Medulla oblongata (tissue), 1 donor: ENCODE measurements around the gene CLDND1.
"Not testable (repeated sequence)": the region's sequence is repeated elsewhere in the genome, so short reads cannot be mapped to it uniquely, and the experiment has no call there.

Experiments used
- DNase-seq: peaks from one replicate; pipeline ENCODE4 v3.0.0-alpha.2; 2015; ENCODE audit errors: extremely low spot score

Gene CLDND1

DNA sequence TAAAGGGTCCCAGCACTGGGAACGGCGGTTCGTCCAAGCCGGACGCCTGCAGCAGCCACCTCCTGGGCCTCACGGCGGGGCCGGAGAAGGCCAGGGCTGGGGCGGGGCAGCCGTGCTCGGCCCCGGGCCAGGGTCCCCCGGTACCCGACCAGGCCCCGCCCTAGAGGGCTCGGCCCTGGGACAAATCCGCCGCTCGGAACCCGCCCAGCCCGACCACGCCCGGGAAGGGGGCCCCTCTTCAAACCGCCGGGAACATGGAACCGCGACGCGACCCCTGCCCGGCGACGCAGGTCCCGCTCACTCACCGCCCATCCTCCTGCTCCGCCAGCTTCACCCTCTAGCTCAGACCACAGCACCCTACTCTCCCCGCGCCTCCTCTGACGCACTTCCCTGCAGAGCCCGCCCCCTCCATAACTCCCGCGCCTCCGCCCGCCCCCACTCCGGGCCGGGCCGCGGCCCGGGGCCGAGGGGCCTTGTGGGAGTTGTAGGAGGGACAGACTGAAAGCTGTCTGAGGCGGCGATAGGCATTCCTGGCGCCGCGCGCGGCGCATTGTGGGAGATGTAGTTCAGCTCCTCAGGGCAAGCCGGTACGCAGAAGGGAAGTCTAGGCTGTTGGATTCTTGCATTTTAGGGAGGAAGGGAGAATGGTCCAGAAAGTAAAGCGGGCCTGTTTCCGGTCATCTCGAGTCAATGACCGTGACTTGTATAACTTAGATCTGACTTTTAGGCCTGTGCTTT, at the start of gene CLDND1:
TSS of gene CLDND1 (minus strand) at position 359 of the 738 bp plus-strand sequence. CDS start 1,478 bp downstream, outside the sequence.
- DNase-seq = peak; percentile 99

DNA sequence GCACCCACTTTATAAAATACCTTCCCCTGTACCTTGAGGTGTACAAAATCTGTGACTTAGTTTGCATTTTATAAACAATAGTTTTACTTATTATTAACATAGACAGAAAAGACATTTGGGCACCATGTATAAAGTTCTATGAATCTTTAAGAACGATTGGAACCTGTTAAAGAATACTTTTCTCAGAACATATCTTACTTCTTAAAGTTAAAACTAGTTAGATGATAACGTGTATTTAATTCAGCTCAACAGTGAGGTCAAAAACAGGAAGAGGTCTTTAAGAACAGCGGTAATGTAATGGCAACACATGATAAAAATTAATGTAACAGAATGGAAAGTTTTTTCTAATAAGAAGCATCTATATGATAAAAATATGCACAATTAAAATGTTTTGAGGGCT, 45.7 kb upstream of the CLDND1 start:
- DNase-seq = no peak

DNA sequence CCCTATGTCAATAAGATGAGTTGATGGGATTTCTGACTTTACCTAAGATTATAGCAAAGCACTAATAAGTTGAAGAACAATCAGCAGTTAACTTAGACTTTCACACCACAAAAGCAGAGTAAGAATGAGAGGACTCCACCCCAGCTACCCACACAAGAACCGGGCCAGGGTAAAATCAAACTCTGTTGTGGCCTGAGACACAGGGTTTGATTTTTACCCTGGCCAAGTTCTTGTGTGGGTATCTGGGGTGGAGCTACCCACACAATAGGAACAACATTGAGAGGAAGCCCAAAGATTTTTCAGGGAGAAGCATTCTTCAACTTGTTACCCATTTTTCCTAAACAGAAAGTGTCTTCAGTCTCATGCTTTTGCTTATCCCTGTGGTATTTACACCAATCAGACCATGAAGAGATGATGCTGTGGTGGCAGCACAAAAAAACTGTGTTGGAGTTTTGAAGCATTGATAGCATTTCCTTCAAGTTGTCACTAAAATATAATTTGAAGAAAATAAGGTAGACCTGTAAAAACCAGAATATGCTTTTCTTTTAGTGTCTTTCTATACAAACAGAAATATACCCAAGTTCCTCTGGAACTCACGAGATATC, 45.1 kb upstream of the CLDND1 start:
- no peak for DNase-seq

DNA sequence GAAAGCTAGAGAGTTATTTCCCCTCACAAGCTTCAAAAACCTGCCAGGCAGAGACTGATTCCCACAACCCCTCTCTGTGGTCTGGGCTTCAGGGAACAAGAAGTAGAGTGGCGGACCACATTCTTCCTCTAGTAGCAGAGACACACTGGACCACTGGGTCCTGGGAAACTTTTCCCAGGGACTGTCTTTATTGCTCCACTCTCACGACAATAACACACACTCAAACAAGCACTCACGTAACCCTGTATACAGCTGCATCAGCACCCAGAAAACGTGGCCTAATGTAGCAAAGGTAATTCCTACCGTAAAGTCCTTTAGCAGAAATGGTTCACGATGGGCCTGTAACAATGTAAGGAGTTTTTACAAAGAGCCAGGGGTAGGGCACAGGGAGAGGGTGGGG, 43.1 kb upstream of the CLDND1 start:
- DNase-seq = no peak

DNA sequence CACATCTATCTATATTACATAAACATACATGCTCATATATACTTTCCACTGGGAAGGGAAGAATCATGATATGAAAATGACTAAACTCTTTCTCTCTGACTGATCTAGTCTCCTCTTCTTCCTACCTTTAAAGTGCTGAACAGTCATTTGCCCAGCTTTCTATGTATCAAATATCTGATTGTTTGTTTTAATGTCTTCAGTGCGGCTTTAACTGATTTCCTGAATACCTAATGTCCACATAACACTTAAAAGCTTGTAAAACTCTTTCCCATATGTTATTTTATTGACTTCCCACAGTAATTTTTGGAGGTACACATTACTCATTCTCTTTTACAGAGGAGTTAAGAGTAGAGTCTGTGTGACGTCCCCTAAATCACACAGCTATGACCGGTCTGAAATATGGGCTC, 42.5 kb upstream of the CLDND1 start:
- no peak for DNase-seq

DNA sequence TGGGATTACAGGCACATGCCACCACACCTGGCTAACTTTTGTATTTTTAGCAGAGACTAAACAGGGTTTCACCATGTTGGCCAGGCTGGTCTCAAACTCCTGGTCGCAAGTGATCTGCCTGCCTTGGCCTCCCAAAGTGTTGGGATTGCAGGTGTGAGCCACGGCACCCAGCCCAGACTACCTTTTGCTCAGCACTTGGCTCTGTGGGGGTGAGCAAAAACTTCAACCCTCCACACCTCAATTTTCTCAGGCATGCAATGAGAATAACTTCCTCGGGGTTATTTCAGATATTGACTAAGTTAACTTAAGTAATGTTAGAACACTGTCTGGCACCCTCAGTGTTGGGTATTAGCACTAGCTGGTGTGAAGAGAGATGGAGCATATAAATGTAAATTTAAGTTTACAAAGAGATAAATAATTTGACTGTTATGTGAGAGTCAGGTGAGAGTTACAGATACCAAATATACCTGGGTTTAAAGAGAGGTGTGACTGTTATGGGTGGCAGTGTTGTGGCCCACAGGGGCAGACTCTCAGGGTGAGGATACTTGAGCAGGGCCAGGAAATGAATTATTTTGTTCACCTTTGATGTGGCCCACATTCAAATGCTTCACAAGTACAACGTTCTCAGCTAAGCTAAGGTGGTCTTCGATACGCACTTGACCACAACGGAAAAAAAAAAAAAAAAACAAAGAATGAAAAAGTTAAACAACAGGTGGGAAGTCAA, 41.7 kb upstream of the CLDND1 start:
- no peak for DNase-seq

DNA sequence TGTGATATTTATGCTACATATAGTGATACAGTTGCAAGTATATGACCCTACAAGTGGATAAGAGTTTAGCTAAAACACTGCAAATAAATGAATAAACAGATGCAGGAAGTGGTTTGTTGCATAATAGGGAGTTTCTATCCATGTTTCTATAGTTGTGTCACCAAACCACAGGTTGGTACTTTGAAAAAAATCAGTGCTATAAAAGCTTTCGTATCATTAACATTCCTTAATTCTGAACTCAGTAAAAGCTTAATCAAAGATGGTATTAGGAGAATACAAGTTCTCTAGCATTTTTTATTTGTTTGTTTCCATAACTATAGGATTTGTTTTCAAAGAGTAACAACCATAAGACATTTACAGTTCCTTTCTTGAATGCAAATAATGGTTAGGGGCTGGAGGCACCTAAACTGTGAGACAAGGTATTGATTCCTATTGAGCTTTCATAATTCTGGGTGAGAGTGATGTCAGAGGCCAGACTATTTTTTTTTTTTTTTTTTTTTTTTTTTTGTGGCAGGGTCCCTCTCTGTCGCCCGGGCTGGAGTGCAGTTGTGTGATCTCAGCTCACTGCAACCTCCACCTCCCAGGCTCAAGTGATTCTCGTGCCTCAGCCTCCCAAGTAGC, 41.1 kb upstream of the CLDND1 start:
- DNase-seq = no peak

DNA sequence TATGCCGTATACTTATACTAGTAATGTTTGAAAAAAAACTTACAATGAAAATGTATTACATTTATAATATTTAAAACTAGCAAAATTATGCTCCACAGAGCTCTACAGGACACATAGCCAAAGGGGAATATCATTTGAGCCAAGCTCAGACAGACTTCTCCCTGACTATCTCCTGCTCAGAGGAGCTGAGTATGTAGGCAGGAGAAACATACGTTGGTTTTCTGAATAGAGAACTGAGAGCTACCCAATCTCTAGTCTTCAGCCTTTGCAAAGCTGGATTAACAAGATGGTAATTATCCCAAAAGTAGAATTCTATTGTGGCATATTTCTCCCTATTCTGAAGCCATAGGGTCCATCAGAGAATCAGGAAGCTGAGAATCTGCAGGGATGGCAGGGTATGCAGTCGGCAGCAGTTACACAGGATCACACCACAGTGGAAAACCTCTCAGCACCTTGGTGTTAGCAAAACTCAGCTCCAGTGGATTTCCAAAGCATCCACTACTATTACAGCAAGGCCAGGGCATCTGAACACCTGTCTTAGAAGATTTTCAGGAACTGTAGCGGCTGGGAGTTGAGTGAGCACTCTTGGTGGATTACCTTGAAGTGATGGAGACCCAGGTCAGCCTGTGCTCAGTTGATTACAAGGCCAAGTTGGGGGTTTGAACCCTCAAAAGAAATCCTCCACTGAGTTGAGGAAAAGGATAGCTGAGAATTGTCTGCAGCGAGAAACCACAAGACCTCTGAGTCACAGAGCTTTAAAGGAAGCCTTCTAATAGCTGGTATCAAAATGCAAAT, 39.2 kb upstream of the CLDND1 start:
- DNase-seq = no peak

DNA sequence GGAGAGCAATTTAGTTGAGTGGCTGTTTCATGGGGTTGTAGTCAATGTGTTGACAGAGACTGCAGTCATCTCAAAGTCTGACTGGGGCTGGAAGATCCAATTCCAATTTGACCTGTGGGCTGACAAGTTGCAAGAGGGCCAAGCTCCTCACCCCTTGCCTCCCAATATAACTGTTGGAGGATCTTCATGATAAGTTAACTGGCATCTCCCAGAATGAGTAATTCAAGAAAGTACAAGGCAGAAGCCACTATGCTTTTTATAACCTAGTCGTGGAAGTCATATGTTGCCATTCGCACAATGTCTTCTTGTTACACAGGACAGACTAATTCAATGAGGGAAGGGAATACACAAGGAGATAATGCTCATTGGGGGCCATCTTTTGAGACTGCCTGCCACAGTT, 38.2 kb upstream of the CLDND1 start:
- DNase-seq = no peak

DNA sequence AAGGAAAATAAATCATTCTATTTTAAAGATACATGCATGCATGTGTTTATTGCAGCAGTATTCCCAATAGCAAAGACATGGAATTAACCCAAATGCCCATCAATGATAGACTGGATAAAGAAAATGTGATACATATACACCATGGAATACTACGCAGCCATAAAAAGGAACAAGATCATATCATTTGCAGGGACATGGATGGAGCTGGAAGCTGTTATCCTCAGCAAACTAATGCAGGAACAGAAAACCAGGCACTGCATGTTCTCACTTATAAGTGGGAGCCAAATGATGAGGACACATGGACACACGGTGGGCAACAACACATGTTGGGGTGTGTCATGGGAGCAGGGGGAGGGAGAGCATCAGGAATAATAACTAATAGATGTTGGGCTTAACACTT, 37.1 kb upstream of the CLDND1 start:
- not testable (repeated sequence) for DNase-seq

DNA sequence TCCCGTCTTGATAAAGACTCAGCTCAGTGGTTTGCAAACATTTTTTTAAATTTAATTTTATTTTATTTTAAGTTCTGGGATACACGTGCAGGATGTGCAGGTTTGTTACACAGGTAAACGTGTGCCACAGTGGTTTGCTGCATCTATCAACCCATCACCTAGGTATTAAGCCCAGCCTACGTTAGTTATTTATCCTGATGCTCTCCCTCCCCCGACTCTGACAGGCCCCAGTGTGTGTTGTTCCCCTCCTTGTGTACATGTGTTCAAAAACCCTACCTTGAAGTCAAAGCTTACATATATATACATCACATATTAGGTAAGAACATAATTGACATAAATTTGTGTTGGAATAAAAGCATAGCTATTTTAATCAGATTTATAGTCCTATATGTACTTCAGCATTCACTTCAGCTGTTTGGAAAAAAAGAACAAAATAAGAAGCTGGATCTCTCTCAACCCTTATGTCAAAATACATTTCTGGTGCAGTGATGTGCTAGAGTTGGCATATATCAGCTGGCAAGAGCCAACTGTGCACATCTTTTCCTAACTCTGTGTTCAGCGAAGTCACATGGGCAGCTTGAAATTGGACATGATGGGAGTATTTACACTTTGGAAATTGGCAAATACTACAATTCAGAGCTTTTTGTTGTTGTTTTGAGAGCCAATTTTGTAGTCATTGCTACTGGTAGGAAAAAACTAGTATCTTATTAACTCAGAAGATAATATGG, 35.6 kb upstream of the CLDND1 start:
- DNase-seq = no peak

DNA sequence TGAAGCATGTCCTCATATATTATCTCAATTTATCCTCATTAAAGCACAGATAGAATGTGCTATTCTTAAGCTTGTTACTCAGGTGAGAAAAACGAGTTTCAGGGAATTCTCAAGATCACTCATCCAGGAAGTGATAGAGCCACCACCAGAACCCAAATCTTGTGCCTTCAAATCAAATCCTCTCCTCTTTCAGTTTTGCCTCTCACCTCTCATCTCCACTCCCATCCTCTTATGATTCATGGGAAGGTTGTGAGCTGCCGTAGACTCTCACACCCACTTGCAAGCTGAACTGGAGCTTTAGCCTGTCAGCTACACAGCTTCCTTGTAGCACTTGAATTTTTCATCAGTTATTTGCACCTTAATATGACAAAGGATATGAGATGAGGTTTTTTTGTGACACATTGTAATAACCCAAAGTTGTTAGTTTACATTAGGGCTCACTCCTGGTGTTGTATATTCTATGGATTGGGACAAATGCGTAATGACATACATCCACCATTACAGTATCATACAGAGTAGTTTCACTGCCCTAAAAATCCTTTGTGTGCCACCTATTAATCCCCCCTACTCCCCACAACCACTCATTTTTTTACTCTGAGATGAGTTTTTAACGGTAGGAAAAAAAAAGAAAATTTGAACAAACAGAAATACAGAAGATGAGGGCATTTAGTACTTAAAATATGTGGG, 34.8 kb upstream of the CLDND1 start:
- no peak for DNase-seq

DNA sequence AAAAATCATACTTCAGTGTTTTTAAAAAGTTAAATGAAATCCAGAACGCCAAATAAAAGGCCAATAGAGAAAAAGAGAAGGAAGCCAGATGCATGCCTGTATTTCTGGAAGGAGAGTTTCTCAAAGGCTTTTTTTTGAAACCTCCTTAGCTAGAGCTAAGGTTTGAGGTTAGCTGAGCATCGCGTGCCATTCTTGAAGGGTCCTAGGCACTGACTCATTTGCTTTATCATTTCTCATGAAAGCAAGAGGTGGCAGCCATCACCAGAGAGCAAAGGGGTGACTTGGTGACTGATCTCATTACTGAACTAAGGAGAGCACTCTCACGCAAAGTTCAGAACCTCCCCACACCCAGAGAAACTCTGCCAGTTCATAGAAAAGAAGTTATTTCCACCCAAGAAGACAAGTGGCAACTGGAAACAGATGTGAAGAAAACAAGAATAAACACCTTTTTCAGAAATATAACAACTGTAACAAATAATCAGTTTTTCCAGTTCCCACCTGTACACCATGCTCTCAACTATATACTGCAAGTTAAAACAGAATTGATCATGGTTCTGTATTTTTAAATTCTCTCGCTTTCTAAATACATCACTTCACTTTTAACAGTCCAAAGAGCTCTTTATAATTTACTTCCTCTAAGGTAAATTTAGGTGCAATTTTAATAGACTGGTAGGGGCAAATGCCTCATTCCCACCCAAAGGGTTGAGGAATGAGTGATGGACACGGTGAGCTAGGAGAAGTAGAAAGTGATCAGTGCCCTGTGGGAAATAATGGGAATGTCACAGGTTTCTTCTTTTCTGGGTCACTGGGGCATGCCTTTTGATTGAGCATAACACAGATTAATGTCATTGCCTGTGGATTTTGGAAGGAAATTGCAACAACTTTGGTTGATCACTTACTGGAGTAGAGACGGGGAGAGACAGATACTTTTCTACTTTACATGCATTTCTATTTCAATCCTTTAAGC, 33.7 kb upstream of the CLDND1 start:
- DNase-seq = no peak

DNA sequence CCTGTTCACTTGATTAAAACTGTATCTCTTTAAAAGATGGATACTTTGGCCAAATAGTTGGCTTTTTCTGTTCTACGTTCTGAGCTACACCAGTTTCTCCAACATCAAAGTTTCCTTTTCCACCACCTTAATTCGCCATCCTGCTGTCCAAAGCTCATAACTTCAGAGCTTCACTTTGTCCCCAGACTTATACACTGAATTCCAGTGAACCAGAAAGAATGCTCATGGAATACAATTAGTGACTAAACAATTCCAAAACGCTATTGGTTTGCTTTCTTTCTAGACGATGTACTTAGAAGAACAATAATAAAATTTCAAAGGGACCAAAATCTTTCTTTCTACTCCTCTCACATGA, 32.3 kb upstream of the CLDND1 start:
- no peak for DNase-seq

DNA sequence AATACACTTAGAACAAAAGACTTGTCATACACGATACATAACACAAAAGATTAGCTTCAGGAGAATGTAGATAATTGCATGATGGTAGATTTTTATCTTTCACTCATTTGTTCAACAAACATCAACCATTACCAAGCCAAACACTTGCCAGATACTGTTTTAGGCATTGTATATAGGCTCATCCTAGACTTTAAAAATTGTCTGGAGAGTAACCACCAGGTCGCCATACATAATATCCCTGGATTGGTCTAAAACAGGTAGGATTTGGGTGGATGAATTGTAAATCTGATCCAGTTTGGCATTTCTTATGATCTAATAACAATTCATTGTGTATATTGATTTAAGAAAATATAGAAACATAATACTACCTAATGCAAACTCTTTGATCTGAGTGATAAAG, 31.9 kb upstream of the CLDND1 start:
- no peak for DNase-seq

DNA sequence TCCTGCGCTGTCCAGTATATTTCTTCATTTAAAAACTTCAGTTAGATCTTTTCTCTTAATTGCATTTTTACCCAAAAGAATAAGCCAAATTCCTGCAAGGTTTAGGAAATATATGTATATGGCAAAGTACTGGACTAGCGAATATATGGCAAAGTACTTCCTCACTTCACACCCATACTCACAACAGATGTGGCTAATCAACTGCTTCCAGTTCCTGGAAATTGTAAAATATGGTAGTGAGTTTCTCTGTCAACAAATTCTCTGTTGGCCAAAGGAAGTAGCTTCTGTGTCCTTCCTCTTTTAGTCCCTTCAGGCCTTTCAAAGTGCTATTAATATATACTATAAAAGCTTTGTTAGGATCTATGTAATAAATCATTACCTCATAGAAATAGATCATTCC, 31.1 kb upstream of the CLDND1 start:
- DNase-seq = no peak

DNA sequence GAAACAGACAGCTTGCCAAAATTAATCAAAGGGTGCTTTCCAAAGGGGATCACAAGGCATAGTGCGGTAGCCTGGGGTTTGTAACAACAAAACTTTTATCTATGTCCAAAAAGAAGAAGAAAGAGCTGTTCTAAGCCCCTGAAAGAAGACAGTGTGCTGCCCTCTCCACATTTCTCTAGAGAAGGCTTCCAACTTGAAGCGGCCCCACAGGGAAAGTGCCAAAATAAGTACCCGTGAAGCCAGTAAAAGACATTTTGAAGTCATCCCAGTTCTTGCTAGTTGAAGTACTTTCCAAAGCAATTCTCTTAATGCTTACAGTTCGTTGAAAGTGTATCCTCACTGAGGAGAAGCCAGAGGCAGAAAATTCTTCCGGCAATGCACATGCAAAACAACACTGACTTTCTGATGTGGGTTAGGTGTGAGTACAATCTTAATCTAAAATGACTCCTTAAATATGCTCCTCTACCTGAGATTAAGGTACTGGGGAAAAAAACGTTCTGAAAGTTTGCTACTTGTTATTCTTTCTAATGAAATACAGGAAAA, 30.4 kb upstream of the CLDND1 start:
- no peak for DNase-seq

DNA sequence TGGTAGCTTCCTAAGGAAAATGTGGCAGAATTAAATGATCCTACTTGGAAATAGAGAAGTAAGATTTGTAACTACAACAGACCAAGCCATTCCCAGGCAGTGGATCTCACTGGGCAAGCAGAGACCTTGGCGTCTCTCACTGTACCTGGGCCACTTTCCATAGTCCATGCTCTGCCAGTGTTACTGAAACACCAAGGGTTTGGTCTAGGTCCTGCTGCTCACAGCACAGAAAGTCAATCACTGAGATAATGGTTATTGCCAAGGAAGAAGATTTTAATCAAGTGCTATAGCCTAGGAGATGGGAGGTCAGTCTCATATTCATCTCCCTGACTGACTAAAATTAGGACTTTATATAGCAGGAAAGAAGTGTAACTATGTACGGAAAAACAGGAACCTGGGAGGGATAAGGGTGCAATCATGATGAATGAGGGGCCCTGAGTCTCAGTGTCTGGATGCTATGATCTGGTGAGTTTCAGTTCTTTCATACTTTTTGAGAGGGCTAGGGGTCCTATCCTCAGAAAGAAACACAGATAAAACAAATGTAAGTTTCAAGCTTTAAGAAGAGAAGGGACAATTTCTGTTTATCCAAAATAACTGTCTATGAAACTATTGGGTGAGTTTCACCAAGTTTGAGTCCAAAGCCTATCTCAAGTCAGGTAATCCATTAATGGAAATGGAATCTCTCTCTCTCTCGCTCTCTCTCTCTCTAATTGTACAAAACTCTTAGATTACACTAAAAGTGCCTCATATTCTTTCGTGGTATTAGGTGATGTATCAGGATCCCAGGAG, 29.7 kb upstream of the CLDND1 start:
- no peak for DNase-seq
